Nephron (organoid): ENCODE measurements around the gene GPR108.
A peak's percentile ranks its signal among the peaks of the same experiment; 100 is the strongest.

Experiments used
- H3K27ac Mint-ChIP-seq, 3 experiments: 2 replicates each; pipeline ENCODE4 v1.8.0; 2020; ENCODE audit warnings: mixed read lengths in 3 of 3, mild to moderate bottlenecking in 2 of 3, moderate library complexity in 1 of 3
- H3K27me3 Mint-ChIP-seq: 2 replicates; pipeline ENCODE4 v1.8.0; 2021; ENCODE audit warnings: low read depth, mild to moderate bottlenecking, moderate library complexity, mixed read lengths
- H3K36me3 Mint-ChIP-seq: 2 replicates; pipeline ENCODE4 v1.8.0; 2020; ENCODE audit warnings: low read depth, mixed read lengths
- H3K4me1 Mint-ChIP-seq: 2 replicates; pipeline ENCODE4 v1.8.0; 2020; ENCODE audit warnings: mixed read lengths
- H3K4me3 Mint-ChIP-seq, 3 experiments: 2 replicates each; pipeline ENCODE4 v1.8.0; 2020; ENCODE audit warnings: mild to moderate bottlenecking in 3 of 3, mixed read lengths in 3 of 3, moderate library complexity in 2 of 3
- H3K9me3 Mint-ChIP-seq: 2 replicates; pipeline ENCODE4 v1.8.0; 2020; ENCODE audit warnings: mixed read lengths
- CTCF ChIP-seq, 3 experiments: fragments of 200-600 bp; sonication (generic); IDR thresholded peaks; one replicate each; pipeline ENCODE4 v1.5.0; 2021; ENCODE audit warnings: antibody characterized with exemption in 3 of 3; ENCODE audit not compliant: unreplicated experiment in 3 of 3

GPR108 gene

GRCh38 chr19:6745965-6746364 lies 8.6 kb upstream of the GPR108 start:
- H3K27ac Mint-ChIP-seq, result peak overlapping the region; percentile 90 to 95 (median 94)

GRCh38 chr19:6744381-6745301 lies 7.3 kb upstream of the GPR108 start:
- Mint-ChIP-seq H3K4me1 (peaks cover 46% of the 10 kb centered on the region), H3K27ac (peak overlapping the region; percentile 90 to 95 (median 94)), H3K9me3 (no peaks in the 10 kb centered on the region), H3K27me3 (no peaks in the 10 kb centered on the region), H3K36me3 (peaks cover 59% of the 10 kb centered on the region), H3K4me3 (peak overlapping the region; percentile 72 to 86 (median 81))
- no peak for TF ChIP-seq CTCF (IDR thresholded peaks at IDR 0.05; ENCODE audit: unreplicated experiment in 3 of 3)

More at GRCh38 chr19:6745965-6746364, 8.6 kb upstream of the GPR108 start:
- Mint-ChIP-seq H3K4me1 (peaks cover 43% of the 10 kb centered on the region), H3K27me3 (no peaks in the 10 kb centered on the region), H3K36me3 (peaks cover 70% of the 10 kb centered on the region), H3K4me3 (peak overlapping the region; percentile 70 to 73 (median 70)), H3K9me3 (no peaks in the 10 kb centered on the region)
- TF ChIP-seq CTCF (IDR thresholded peaks at IDR 0.05; ENCODE audit: unreplicated experiment in 3 of 3), result no peak

- peaks cover 52% of the 10 kb centered on the region for H3K4me1 Mint-ChIP-seq
- H3K36me3 Mint-ChIP-seq, result peaks cover 52% of the 10 kb centered on the region
- no peaks in the 10 kb centered on the region for H3K27me3 Mint-ChIP-seq
- no peaks in the 10 kb centered on the region for H3K9me3 Mint-ChIP-seq
- no peak for TF ChIP-seq CTCF (IDR thresholded peaks at IDR 0.05; ENCODE audit: unreplicated experiment in 3 of 3)
- peak overlapping the region; percentile 72 to 86 (median 81) for H3K4me3 Mint-ChIP-seq
- peak overlapping the region; percentile 88 to 95 (median 94) for H3K27ac Mint-ChIP-seq
These were observed 6.5 kb upstream of the GPR108 start for GRCh38 chr19:6743714-6744380.

- peak overlapping the region; percentile 68 to 83 (median 82) for H3K4me3 Mint-ChIP-seq
- TF ChIP-seq CTCF (IDR thresholded peaks at IDR 0.05; ENCODE audit: unreplicated experiment in 3 of 3), result no peak
- no peaks in the 10 kb centered on the region for H3K9me3 Mint-ChIP-seq
- H3K4me1 Mint-ChIP-seq, result peaks cover 60% of the 10 kb centered on the region
- H3K27ac Mint-ChIP-seq, result peak overlapping the region; percentile 88 to 95 (median 94)
- H3K36me3 Mint-ChIP-seq, result peaks cover 44% of the 10 kb centered on the region
- no peaks in the 10 kb centered on the region for H3K27me3 Mint-ChIP-seq
These were observed 5.7 kb upstream of the GPR108 start for GRCh38 chr19:6743066-6743465.

- no peak for TF ChIP-seq CTCF (IDR thresholded peaks at IDR 0.05; ENCODE audit: unreplicated experiment in 3 of 3)
- peaks cover 25% of the 10 kb centered on the region for H3K36me3 Mint-ChIP-seq
- peak overlapping the region; percentile 86 to 90 (median 90) for H3K4me3 Mint-ChIP-seq
- H3K27ac Mint-ChIP-seq, result peak overlapping the region; percentile 58 to 83 (median 72)
- peaks cover 74% of the 10 kb centered on the region for H3K4me1 Mint-ChIP-seq
- H3K9me3 Mint-ChIP-seq, result no peaks in the 10 kb centered on the region
- H3K27me3 Mint-ChIP-seq, result no peaks in the 10 kb centered on the region
These were observed 3.4 kb upstream of the GPR108 start for GRCh38 chr19:6740589-6741343.
